HepG2 (cell line): ENCODE data around the gene BBC3. TPM values are rescaled to one million over a fixed set of nuclear protein-coding genes. Genes with fewer than 3 reads are reported as not detected.

Experiments
- KLF13 ChIP-seq: sonication (generic); formaldehyde crosslinking; IDR thresholded peaks from 2 replicates; pipeline ENCODE4 v1.4.0; 2020; ENCODE audit warnings: mild to moderate bottlenecking, missing genetic modification reagents
- MIXL1 ChIP-seq: IDR thresholded peaks from 2 replicates; pipeline ENCODE4 v1.6.1; 2016
- NPAS2 ChIP-seq: sonication (generic); formaldehyde crosslinking; IDR thresholded peaks from 2 replicates; pipeline ENCODE4 v1.8.0; 2022; ENCODE audit warnings: mild to moderate bottlenecking, missing genetic modification reagents, borderline replicate concordance
- ONECUT2 ChIP-seq: sonication (generic); formaldehyde crosslinking; IDR thresholded peaks from 2 replicates; pipeline ENCODE4 v1.4.0; 2020; ENCODE audit warnings: missing genetic modification reagents
- PLRG1 ChIP-seq: fragments of 450-650 bp; conservative IDR thresholded peaks from 2 replicates; pipeline ENCODE4 v1.6.1; 2016
- POLR2AphosphoS5 ChIP-seq: IDR thresholded peaks from 2 replicates; pipeline ENCODE4 v1.6.1; 2012; ENCODE audit warnings: low read depth, low read length
- ZNF674 ChIP-seq: sonication (generic); formaldehyde crosslinking; IDR thresholded peaks from 2 replicates; pipeline ENCODE4 v1.5.0; 2020; ENCODE audit warnings: low read depth, mild to moderate bottlenecking, missing genetic modification reagents
- ZNF724P ChIP-seq: sonication (generic); formaldehyde crosslinking; IDR thresholded peaks from 2 replicates; pipeline ENCODE4 v1.8.0; 2022; ENCODE audit warnings: missing genetic modification reagents, borderline replicate concordance
- ZSCAN9 ChIP-seq: IDR thresholded peaks from 2 replicates; pipeline ENCODE4 v1.6.1; 2016; ENCODE audit warnings: borderline replicate concordance
- polyA plus RNA-seq, 8 experiments: library from polyadenylated mRNA; depleted of rRNA in 3 of 8; stranded (reverse) in 7 of 8; unstranded in 1 of 8; fragments of >200 nt; fragmentation: Illumina TruSeq in 4 of 8; extraction: Trizol in 4 of 8; gene quantifications; 2 replicates each; pipeline versions ENCODE4 v1.2.1 to v1.2.3, GENCODE V29; 2011 to 2016; ENCODE audit warnings: low read depth in 4 of 8, missing spikeins in 1 of 8, mixed read lengths in 1 of 8; ENCODE audit not compliant: insufficient read depth in 1 of 8
- total RNA-seq, 5 experiments: library from RNA; depleted of rRNA; stranded (reverse); fragments of >200 nt; fragmentation: Illumina TruSeq; extraction: Trizol; gene quantifications; 2 replicates each; pipeline ENCODE4 v1.2.3, GENCODE V29; 2016; ENCODE audit warnings: low read depth in 1 of 5
- TF ChIP-seq, protein P1 (sequence below), 2 experiments: fragments of 450-650 bp in 1 of 2; sonication (generic) in 1 of 2; formaldehyde crosslinking in 1 of 2; IDR thresholded peaks; 2 replicates each; pipeline versions ENCODE4 v1.6.1 to v1.8.0; 2016 to 2022; ENCODE audit warnings: antibody characterized with exemption in 1 of 2, mild to moderate bottlenecking in 1 of 2, missing genetic modification reagents in 1 of 2
- TF ChIP-seq, protein P2 (sequence below): sonication (generic); formaldehyde crosslinking; conservative IDR thresholded peaks from 2 replicates; pipeline ENCODE4 v1.8.0; 2022; ENCODE audit warnings: missing genetic modification reagents
- TF ChIP-seq, protein P3 (sequence below): sonication (generic); formaldehyde crosslinking; conservative IDR thresholded peaks from 2 replicates; pipeline ENCODE4 v1.8.0; 2022; ENCODE audit warnings: mild to moderate bottlenecking, moderate library complexity, missing genetic modification reagents
- TF ChIP-seq, protein P4 (sequence below): sonication (generic); formaldehyde crosslinking; IDR thresholded peaks from 2 replicates; pipeline ENCODE4 v1.4.0; 2020; ENCODE audit warnings: missing genetic modification reagents, mild to moderate bottlenecking, borderline replicate concordance

BBC3 gene
- total and polyA plus RNA-seq, 2 of the 13 experiments (the other 11 are each of a cell fraction or from before 2014, with no cell fraction given): 6.1 to 8.8 TPM

DNA sequence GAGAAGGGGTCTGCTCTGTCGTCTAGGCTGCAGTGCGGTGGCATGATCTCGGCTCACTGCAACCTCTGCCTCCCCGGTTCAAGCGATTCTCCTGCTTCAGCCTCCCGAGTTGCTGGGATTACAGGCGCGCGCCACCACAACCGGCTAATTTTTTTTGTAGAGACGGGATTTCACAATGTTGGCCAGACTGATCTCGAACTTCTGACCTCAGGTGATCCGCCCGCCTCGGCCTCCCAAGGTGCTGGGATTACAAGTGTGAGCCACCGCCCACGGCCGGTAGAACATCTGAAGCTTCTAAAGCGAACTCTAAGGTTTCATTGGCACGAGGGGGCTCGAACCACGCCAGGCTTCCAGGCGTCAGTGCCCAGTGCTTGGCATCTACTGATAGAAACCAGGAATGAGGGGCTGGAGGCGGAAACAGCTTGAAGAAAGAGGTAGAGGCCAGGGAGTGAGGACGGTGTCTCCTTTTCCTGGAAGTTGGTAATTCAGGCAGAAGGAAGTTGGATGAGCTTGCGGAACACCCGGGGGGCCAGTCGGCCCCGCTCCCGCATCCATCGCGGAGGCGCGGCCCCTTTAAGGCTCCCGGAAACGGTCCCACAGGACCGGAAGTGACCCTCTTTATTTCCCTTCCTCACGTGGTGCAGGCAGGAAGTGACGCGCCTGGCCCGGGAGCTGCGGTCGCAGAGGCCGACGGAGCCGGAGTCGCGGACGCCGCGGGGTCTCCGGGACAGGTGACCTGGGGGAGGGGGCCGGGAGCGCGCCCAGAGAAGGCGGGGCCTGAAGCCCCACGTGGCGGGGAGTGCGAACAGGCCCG is 25.1 kb upstream of the BBC3 start, which contains the start of gene CCDC9 (continued):
- TF ChIP-seq, protein P1, sequence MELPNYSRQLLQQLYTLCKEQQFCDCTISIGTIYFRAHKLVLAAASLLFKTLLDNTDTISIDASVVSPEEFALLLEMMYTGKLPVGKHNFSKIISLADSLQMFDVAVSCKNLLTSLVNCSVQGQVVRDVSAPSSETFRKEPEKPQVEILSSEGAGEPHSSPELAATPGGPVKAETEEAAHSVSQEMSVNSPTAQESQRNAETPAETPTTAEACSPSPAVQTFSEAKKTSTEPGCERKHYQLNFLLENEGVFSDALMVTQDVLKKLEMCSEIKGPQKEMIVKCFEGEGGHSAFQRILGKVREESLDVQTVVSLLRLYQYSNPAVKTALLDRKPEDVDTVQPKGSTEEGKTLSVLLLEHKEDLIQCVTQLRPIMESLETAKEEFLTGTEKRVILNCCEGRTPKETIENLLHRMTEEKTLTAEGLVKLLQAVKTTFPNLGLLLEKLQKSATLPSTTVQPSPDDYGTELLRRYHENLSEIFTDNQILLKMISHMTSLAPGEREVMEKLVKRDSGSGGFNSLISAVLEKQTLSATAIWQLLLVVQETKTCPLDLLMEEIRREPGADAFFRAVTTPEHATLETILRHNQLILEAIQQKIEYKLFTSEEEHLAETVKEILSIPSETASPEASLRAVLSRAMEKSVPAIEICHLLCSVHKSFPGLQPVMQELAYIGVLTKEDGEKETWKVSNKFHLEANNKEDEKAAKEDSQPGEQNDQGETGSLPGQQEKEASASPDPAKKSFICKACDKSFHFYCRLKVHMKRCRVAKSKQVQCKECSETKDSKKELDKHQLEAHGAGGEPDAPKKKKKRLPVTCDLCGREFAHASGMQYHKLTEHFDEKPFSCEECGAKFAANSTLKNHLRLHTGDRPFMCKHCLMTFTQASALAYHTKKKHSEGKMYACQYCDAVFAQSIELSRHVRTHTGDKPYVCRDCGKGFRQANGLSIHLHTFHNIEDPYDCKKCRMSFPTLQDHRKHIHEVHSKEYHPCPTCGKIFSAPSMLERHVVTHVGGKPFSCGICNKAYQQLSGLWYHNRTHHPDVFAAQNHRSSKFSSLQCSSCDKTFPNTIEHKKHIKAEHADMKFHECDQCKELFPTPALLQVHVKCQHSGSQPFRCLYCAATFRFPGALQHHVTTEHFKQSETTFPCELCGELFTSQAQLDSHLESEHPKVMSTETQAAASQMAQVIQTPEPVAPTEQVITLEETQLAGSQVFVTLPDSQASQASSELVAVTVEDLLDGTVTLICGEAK (IDR thresholded peaks at IDR 0.05): peak; percentile 85
- TF ChIP-seq, protein P1 (CRISPR knock-in tag; IDR thresholded peaks at IDR 0.05): peak; percentile 69
- no peak for TF ChIP-seq ZNF674 (CRISPR knock-in tag)
- TF ChIP-seq, protein P2, sequence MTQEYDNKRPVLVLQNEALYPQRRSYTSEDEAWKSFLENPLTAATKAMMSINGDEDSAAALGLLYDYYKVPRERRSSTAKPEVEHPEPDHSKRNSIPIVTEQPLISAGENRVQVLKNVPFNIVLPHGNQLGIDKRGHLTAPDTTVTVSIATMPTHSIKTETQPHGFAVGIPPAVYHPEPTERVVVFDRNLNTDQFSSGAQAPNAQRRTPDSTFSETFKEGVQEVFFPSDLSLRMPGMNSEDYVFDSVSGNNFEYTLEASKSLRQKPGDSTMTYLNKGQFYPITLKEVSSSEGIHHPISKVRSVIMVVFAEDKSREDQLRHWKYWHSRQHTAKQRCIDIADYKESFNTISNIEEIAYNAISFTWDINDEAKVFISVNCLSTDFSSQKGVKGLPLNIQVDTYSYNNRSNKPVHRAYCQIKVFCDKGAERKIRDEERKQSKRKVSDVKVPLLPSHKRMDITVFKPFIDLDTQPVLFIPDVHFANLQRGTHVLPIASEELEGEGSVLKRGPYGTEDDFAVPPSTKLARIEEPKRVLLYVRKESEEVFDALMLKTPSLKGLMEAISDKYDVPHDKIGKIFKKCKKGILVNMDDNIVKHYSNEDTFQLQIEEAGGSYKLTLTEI (CRISPR knock-in tag): no peak
- no peak for TF ChIP-seq ONECUT2 (CRISPR knock-in tag)
- TF ChIP-seq ZSCAN9: 0 out of 2 replicates have a peak, but pooled peaks have one; percentile 29
- TF ChIP-seq PLRG1: no peak
- no peak for TF ChIP-seq MIXL1 (CRISPR knock-in tag)
- TF ChIP-seq NPAS2 (CRISPR knock-in tag): no peak
- 0 out of 2 replicates have a peak, but pooled peaks have one; percentile 30 for TF ChIP-seq ZNF724P
- no peak for TF ChIP-seq KLF13 (CRISPR knock-in tag)
- TF ChIP-seq, protein P3, sequence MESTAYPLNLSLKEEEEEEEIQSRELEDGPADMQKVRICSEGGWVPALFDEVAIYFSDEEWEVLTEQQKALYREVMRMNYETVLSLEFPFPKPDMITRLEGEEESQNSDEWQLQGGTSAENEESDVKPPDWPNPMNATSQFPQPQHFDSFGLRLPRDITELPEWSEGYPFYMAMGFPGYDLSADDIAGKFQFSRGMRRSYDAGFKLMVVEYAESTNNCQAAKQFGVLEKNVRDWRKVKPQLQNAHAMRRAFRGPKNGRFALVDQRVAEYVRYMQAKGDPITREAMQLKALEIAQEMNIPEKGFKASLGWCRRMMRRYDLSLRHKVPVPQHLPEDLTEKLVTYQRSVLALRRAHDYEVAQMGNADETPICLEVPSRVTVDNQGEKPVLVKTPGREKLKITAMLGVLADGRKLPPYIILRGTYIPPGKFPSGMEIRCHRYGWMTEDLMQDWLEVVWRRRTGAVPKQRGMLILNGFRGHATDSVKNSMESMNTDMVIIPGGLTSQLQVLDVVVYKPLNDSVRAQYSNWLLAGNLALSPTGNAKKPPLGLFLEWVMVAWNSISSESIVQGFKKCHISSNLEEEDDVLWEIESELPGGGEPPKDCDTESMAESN: peak; percentile 69
- TF ChIP-seq, protein P4, sequence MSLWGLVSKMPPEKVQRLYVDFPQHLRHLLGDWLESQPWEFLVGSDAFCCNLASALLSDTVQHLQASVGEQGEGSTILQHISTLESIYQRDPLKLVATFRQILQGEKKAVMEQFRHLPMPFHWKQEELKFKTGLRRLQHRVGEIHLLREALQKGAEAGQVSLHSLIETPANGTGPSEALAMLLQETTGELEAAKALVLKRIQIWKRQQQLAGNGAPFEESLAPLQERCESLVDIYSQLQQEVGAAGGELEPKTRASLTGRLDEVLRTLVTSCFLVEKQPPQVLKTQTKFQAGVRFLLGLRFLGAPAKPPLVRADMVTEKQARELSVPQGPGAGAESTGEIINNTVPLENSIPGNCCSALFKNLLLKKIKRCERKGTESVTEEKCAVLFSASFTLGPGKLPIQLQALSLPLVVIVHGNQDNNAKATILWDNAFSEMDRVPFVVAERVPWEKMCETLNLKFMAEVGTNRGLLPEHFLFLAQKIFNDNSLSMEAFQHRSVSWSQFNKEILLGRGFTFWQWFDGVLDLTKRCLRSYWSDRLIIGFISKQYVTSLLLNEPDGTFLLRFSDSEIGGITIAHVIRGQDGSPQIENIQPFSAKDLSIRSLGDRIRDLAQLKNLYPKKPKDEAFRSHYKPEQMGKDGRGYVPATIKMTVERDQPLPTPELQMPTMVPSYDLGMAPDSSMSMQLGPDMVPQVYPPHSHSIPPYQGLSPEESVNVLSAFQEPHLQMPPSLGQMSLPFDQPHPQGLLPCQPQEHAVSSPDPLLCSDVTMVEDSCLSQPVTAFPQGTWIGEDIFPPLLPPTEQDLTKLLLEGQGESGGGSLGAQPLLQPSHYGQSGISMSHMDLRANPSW (CRISPR knock-in tag): peak; percentile 80; the same call in 1 of the 2 replicates
- peak; percentile 65 for TF ChIP-seq POLR2AphosphoS5
